A549 (cell line): ENCODE data around the gene CTBP2. TPM values are rescaled to one million over a fixed set of nuclear protein-coding genes. Genes with fewer than 3 reads are reported as not detected.

Experiments
- ATAC-seq, 2 experiments: fragments of 200-7000 bp in 1 of 2; fragments of >200 bp in 1 of 2; cut with Nextera tagmentation in 1 of 2; cut with Tn5 transposase in 1 of 2; 3 replicates each; pipeline versions ENCODE4 v1.8.0 to v1.9.1; 2018 to 2020; ENCODE audit warnings: mild to moderate bottlenecking in 1 of 2, moderate library complexity in 1 of 2
- CTCF ChIA-PET: fragments of 300-600 bp; sonication (Branson Sonifier 250); formaldehyde crosslinking; extraction: SDS; loops from one replicate; lab custom pipeline; 2021; ENCODE audit warnings: antibody characterized with exemption, inconsistent platforms; lab: Yijun Ruan, JAX
- POLR2A ChIA-PET: fragments of 350-600 bp; formaldehyde crosslinking; extraction: SDS; loops from one replicate; lab custom pipeline; 2021; ENCODE audit warnings: antibody characterized with exemption, inconsistent platforms; lab: Yijun Ruan, JAX
- DNase-seq, 2 experiments: peaks; one replicate each; pipeline versions ENCODE4 v3.0.0 to v3.0.0-alpha.2; 2011 to 2016; ENCODE audit warnings: low read depth in 1 of 2, low spot score in 1 of 2
- FAIRE-seq: peaks from 2 replicates; lab custom pipeline; 2011; peaks lifted over from hg19 to GRCh38; lab: Jason Lieb, UNC
- H3K27ac ChIP-seq, 2 experiments: fragments of >200 bp; sonication (Bioruptor Twin); formaldehyde crosslinking; 3 replicates each; pipeline ENCODE4 v1.5.1; 2016 to 2017
- H3K4me1 ChIP-seq: fragments of >200 bp; sonication (Bioruptor Twin); formaldehyde crosslinking; 3 replicates; pipeline ENCODE4 v1.6.1; 2016
- H3K4me2 ChIP-seq: fragments of >200 bp; sonication (Bioruptor Twin); formaldehyde crosslinking; 3 replicates; pipeline ENCODE4 v1.6.1; 2016
- H3K4me3 ChIP-seq: fragments of >200 bp; sonication (Bioruptor Twin); formaldehyde crosslinking; 3 replicates; pipeline ENCODE4 v1.5.1; 2016
- H3K9me3 ChIP-seq: fragments of >200 bp; sonication (Bioruptor Twin); formaldehyde crosslinking; 3 replicates; pipeline ENCODE4 v1.6.1; 2016
- ATOH8 ChIP-seq: fragments of 250-450 bp; sonication (Bioruptor Pico); IDR thresholded peaks from 2 replicates; pipeline ENCODE4 v1.5.0; 2020; ENCODE audit warnings: low read depth, mild to moderate bottlenecking, moderate library complexity
- BHLHE40 ChIP-seq: IDR thresholded peaks from 2 replicates; pipeline ENCODE4 v1.6.1; 2012; ENCODE audit warnings: low read depth, low read length, inconsistent platforms
- CEBPB ChIP-seq, 2 experiments: fragments of >200 bp in 1 of 2; sonication (Bioruptor Twin) in 1 of 2; formaldehyde crosslinking in 1 of 2; IDR thresholded peaks; 2 replicates each; pipeline ENCODE4 v1.6.1; 2012 to 2016
- CTCF ChIP-seq: fragments of >200 bp; sonication (Bioruptor Twin); formaldehyde crosslinking; IDR thresholded peaks from 3 replicates; pipeline ENCODE4 v1.5.1; 2016
- E2F6 ChIP-seq: IDR thresholded peaks from 2 replicates; pipeline ENCODE4 v1.6.1; 2012; ENCODE audit warnings: low read depth, borderline replicate concordance
- ESRRA ChIP-seq: fragments of 150-350 bp; IDR thresholded peaks from 2 replicates; pipeline ENCODE4 v1.6.1; 2014; ENCODE audit warnings: mild to moderate bottlenecking, low read length, borderline replicate concordance
- GATA3 ChIP-seq: IDR thresholded peaks from 2 replicates; pipeline ENCODE4 v1.6.1; 2012; ENCODE audit warnings: borderline replicate concordance
- HEYL ChIP-seq: fragments of 250-450 bp; sonication (Bioruptor Pico); IDR thresholded peaks from 2 replicates; pipeline ENCODE4 v1.8.0; 2021; ENCODE audit warnings: mild to moderate bottlenecking, moderate library complexity
- JUN ChIP-seq, 2 experiments: fragments of >200 bp; sonication (Bioruptor Twin); formaldehyde crosslinking; IDR thresholded peaks; 2 replicates in 1 of 2; 3 replicates in 1 of 2; pipeline ENCODE4 v1.6.1; 2016 to 2017
- MAFK ChIP-seq: fragments of 450-650 bp; IDR thresholded peaks from 2 replicates; pipeline ENCODE4 v1.6.1; 2014; ENCODE audit not compliant: partially characterized antibody
- NR3C1 ChIP-seq: fragments of >200 bp; sonication (Bioruptor Twin); formaldehyde crosslinking; IDR thresholded peaks from 3 replicates; pipeline ENCODE4 v1.6.1; 2017
- POLR2A ChIP-seq: IDR thresholded peaks from 2 replicates; pipeline ENCODE4 v1.6.1; 2012; ENCODE audit warnings: mild to moderate bottlenecking, low read length
- POLR2AphosphoS2 ChIP-seq: conservative IDR thresholded peaks from 2 replicates; pipeline ENCODE4 v1.6.1; 2012; ENCODE audit warnings: low read length, improper control_type of control experiment, inconsistent platforms
- RAD21 ChIP-seq, 2 experiments: fragments of >200 bp in 1 of 2; sonication (Bioruptor Twin) in 1 of 2; formaldehyde crosslinking in 1 of 2; IDR thresholded peaks in 1 of 2; conservative IDR thresholded peaks in 1 of 2; 2 replicates in 1 of 2; 3 replicates in 1 of 2; pipeline ENCODE4 v1.6.1; 2012 to 2018; ENCODE audit warnings: inconsistent platforms in 1 of 2
- SMC3 ChIP-seq: fragments of >200 bp; sonication (Bioruptor Twin); formaldehyde crosslinking; IDR thresholded peaks from 3 replicates; pipeline ENCODE4 v1.6.1; 2018; ENCODE audit warnings: inconsistent platforms
- SREBF2 ChIP-seq: fragments of 450-650 bp; IDR thresholded peaks from 2 replicates; pipeline ENCODE4 v1.6.1; 2014; ENCODE audit warnings: mild to moderate bottlenecking, moderate library complexity
- TP53 ChIP-seq: fragments of 250-450 bp; sonication (Bioruptor Pico); IDR thresholded peaks from 2 replicates; pipeline ENCODE4 v1.5.0; 2021; ENCODE audit warnings: mild to moderate bottlenecking, moderate library complexity
- USF2 ChIP-seq: fragments of 450-650 bp; IDR thresholded peaks from 2 replicates; pipeline ENCODE4 v1.6.1; 2014; ENCODE audit warnings: antibody characterized with exemption
- ZSCAN20 ChIP-seq: fragments of 250-450 bp; sonication (Bioruptor Pico); IDR thresholded peaks from 2 replicates; pipeline ENCODE4 v1.8.0; 2022; ENCODE audit warnings: mild to moderate bottlenecking, moderate library complexity
- WGBS: methylation state at CpG from one replicate; pipeline ENCODE4 v1.1.6; 2017; ENCODE audit errors: missing lambda C conversion rate; 5-methylcytosine and 5-hydroxymethylcytosine counted together
- polyA plus RNA-seq, 4 experiments: library from polyadenylated mRNA; depleted of rRNA in 3 of 4; stranded (reverse); fragments of >200 nt; fragmentation: RNase III in 1 of 4; extraction: RNeasy Plus Mini Kit Qiagen cat#74134 plus additional on column Dnase treatment in 1 of 4; gene quantifications; 2 replicates in 3 of 4; 3 replicates in 1 of 4; pipeline ENCODE4 v1.2.3, GENCODE V29; 2011 to 2017

CTBP2 gene
- polyA plus RNA-seq, 2 of the 4 experiments (the other 2 are of a cell fraction) = 74.9 to 78.9 TPM

- Histone ChIP-seq H3K27ac (no peak overlapping the region), H3K4me3 (no peak overlapping the region), H3K9me3 (no peaks in the 10 kb centered on the region), H3K4me2 (no peak overlapping the region), H3K4me1 (no peaks in the 10 kb centered on the region)
- no peak for FAIRE-seq
- no peak for TF ChIP-seq ZSCAN20
- no peak for TF ChIP-seq ESRRA
- TF ChIP-seq HEYL = no peak
- no peak for TF ChIP-seq E2F6
- no peak for TF ChIP-seq POLR2AphosphoS2
- TF ChIP-seq BHLHE40 = no peak
- no peak for TF ChIP-seq SREBF2
- no peak for TF ChIP-seq GATA3
- no peak for DNase-seq
- WGBS = 95% methylated on average over 4 of the region's 4 CpGs
- ATAC-seq = no peak
- POLR2A ChIA-PET = no interaction called here
- CTCF ChIA-PET = interaction anchor here (0.6 to 3.8 kb wide), 16 partner anchors 7 to 636 kb away, joined by 3 to 18 read pairs (median 6); no protein-coding TSS in a partner anchor
Observed at GRCh38 chr10:124993345-124993708, 167.0 kb downstream of the CTBP2 start.

GRCh38 chr10:124992462-124993344, 167.7 kb downstream of the CTBP2 start:
- no peak for TF ChIP-seq ATOH8 (CRISPR knock-in tag)
- no peak for TF ChIP-seq CEBPB (IDR thresholded peaks at IDR 0.05)
- TF ChIP-seq TP53 = no peak
- TF ChIP-seq SMC3 = peak; percentile 35; the same call in 1 of the 3 replicates
- no peak for TF ChIP-seq ZSCAN20
- peak; percentile 57 to 58 for TF ChIP-seq RAD21 (conservative IDR thresholded peaks at IDR 0.05 in 1 of 2, IDR thresholded peaks at IDR 0.05 in 1 of 2)
- TF ChIP-seq E2F6 = no peak
- no peak for TF ChIP-seq POLR2A
- TF ChIP-seq JUN (IDR thresholded peaks at IDR 0.05) = no peak
- peak; percentile 56 for TF ChIP-seq MAFK
- no peak for TF ChIP-seq POLR2AphosphoS2
- no peak for TF ChIP-seq USF2
- peak; percentile 57 for TF ChIP-seq CTCF
- TF ChIP-seq NR3C1 = no peak
- Histone ChIP-seq H3K4me2 (no peak overlapping the region), H3K9me3 (no peaks in the 10 kb centered on the region), H3K4me3 (no peak overlapping the region), H3K27ac (no peak overlapping the region), H3K4me1 (no peaks in the 10 kb centered on the region)
- ATAC-seq (peak; percentile 45 to 82; a peak in 3 of 6 replicates), DNase-seq (peak in 1 of 2 experiments; percentile 70), FAIRE-seq (no peak)
- WGBS = 75% methylated on average over 20 of the region's 20 CpGs
- POLR2A ChIA-PET = interaction anchor here (0.7 kb wide), 1 partner anchor 727 kb away, joined by 3 read pairs; the partner anchor contains the start of gene EDRF1
- CTCF ChIA-PET = interaction anchor here (0.6 to 3.8 kb wide), 21 partner anchors 8 to 651 kb away, joined by 3 to 18 read pairs (median 5); no protein-coding TSS in a partner anchor
